NCI-H2227 (cell line): ENCODE measurements around the gene TAX1BP3.
A peak's percentile ranks its signal among the peaks of the same experiment; 100 is the strongest.

Experiments used
- DNase-seq: peaks from one replicate; lab custom pipeline; 2025; ENCODE audit not compliant: unreplicated experiment; lab: John Stamatoyannopoulos, UW

The TAX1BP3 gene

GRCh38 chr17:3688852-3689261 is 20.5 kb upstream of the TAX1BP3 start:
- no peak for DNase-seq

GRCh38 chr17:3688027-3688553 is 19.7 kb upstream of the TAX1BP3 start:
- DNase-seq = no peak

GRCh38 chr17:3685174-3685573 is 16.8 kb upstream of the TAX1BP3 start:
- no peak for DNase-seq

GRCh38 chr17:3683054-3683511 is 14.7 kb upstream of the TAX1BP3 start:
- DNase-seq = peak; percentile 38

GRCh38 chr17:3682033-3682432 is 13.7 kb upstream of the TAX1BP3 start:
- DNase-seq = no peak

- no peak for DNase-seq
These were observed 13.2 kb upstream of the TAX1BP3 start for GRCh38 chr17:3681565-3681964.

GRCh38 chr17:3681057-3681456 is 12.7 kb upstream of the TAX1BP3 start:
- no peak for DNase-seq

GRCh38 chr17:3679531-3680126 is 11.3 kb upstream of the TAX1BP3 start:
- DNase-seq = no peak

- no peak for DNase-seq
These were observed 10.6 kb upstream of the TAX1BP3 start for GRCh38 chr17:3678821-3679530.

- DNase-seq = no peak
These were observed 9.9 kb upstream of the TAX1BP3 start for GRCh38 chr17:3678095-3678820.

- no peak for DNase-seq
These were observed 7.5 kb upstream of the TAX1BP3 start for GRCh38 chr17:3675886-3676285.

- no peak for DNase-seq
These were observed 4.2 kb upstream of the TAX1BP3 start for GRCh38 chr17:3672571-3672970.

- DNase-seq = no peak
These were observed 1.2 kb upstream of the TAX1BP3 start for GRCh38 chr17:3669548-3669947.

GRCh38 chr17:3669085-3669347 is 638 bp upstream of the TAX1BP3 start:
- no peak for DNase-seq

GRCh38 chr17:3667366-3668278 is 756 bp downstream of the TAX1BP3 start:
- DNase-seq = peak; percentile 73

- no peak for DNase-seq
These were observed 1.9 kb downstream of the TAX1BP3 start for GRCh38 chr17:3666516-3666915.

- no peak for DNase-seq
These were observed 2.5 kb downstream of the TAX1BP3 start for GRCh38 chr17:3665834-3666233.

GRCh38 chr17:3663102-3664011 is 5.0 kb downstream of the TAX1BP3 start:
- no peak for DNase-seq

GRCh38 chr17:3660311-3660891 is 8.0 kb downstream of the TAX1BP3 start:
- no peak for DNase-seq
